Germinal center (tissue), 1 donor: Measurements from ENCODE around the gene TMEM273.
"Not testable (repeated sequence)": the region's sequence is repeated elsewhere in the genome, so short reads cannot be mapped to it uniquely, and the experiment has no call there.

Source experiments
- DNase-seq: peaks from one replicate; pipeline ENCODE4 v3.0.0; 2012; ENCODE audit warnings: mixed read lengths, low spot score

The TMEM273 gene

DNA sequence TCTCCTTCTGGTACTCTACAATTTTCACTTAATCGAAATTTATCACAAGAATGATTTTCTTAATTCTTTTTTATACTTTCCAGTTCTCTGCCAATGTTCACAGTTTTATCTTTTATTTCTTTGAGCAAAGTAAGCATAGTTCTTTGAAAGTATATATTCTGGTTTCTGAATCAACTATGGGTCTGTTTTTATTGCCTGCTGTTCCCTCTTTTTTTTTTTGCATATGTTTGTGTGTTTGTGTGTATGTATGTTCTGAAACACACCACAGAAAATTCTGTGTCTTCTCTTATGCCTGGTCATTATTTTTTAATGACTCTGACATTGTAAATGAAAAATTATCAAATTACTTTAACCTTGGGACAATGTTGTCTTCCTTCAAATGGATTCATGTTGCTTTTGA lies 15.9 kb upstream of the TMEM273 start:
- no peak for DNase-seq

DNA sequence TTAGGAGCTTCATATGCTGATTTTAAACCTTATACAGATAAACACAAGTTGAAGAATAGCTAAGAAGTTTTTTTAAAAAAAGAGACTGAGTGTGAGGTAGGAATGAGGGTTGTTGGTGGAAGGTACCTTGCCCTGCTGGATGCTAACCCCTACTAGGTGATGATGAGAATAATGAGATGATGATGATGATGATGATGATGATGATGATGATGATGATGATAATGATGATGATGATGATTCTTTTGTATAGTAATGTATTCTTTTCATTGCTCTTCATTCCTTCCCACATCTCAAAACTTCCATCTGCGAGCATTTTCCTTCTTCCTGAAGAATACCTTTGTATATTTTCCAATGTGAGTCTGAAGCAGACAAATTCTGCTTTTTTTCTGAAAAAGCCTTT lies 14.1 kb upstream of the TMEM273 start:
- DNase-seq, result no peak

DNA sequence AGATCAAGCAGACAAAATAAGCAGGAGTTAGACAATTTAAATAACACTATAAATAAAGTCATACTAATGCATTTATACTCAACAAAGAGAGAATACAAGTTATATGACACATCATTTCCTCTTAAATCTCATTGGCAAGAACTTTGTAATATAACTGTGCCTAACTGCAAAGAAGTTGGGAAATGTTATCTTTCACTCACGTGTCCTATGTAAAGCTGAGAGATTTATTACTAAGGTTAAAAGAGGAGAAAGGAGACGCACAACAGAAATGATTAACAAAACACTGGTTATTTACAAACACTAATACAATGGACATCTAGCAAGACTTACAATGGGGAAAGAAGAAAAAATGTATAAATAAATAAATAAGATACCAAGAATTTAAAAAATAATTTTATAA lies 12.7 kb upstream of the TMEM273 start:
- DNase-seq, result no peak

DNA sequence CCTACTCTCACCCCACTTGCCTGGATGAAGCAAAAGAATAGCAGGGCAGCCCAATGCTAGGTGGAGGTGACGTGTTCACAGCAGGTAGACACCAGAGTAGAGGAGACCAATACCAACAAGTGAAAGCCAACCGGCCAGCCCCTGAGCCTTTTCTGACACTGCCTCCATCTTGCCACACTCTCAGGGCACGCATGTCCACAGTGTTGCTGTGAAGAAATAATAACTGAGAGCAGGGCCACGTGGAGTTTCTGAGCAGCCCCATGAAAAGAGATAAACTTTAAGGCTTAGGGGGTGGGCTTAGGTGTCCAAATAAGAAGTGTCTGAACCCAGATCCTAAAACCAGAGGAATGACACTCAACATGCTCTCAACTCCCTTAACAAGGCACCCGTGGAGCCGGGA lies 9.0 kb upstream of the TMEM273 start:
- no peak for DNase-seq

DNA sequence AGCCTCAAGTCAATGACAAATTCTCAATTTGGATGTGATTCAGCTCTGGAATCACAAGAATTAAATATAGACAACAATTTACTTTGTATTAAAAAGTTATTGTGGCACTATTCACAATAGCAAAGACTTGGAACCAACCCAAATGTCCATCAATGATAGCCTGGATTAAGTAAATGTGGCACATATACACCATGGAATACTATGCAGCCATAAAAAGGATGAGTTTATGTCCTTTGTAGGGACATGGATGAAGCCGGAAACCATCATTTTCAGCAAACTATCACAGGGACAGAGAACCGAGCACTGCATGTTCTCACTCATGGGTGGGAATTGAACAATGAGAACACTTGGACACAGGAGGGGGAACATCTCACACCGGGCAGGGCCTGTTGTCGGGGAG lies 7.7 kb upstream of the TMEM273 start:
- not testable (repeated sequence) for DNase-seq

DNA sequence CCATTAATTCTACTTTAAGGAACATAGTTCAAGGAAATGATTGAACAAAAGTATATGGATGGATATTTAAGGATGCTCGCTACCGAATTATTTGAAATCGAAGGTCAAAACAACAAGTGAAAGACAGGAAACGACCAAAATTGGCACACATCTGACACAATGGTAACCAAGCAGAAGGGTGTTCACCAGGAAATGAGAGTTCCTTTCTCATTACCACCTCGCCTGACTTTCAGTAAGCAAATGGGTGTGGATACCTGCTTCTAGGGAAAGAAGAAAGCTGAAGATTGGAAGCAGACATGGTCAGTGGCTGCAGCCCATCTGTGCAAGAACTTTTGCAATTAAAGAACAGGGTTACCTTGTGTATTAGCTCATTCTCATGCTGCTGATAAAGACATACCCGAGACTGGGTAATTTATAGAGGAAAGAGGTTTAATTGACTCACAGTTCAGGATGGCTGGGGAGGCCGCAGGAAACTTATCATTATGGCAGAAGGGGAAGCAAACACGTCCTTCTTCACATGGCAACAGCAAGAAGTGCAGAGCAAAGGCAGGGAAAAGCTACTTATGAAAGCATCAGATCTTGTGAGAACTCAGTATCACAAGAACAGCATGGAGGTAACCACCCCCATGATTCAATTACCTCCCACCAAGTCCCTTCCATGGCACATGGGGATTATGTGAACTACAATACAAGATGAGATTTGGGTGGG lies 6.2 kb upstream of the TMEM273 start:
- DNase-seq, result no peak

DNA sequence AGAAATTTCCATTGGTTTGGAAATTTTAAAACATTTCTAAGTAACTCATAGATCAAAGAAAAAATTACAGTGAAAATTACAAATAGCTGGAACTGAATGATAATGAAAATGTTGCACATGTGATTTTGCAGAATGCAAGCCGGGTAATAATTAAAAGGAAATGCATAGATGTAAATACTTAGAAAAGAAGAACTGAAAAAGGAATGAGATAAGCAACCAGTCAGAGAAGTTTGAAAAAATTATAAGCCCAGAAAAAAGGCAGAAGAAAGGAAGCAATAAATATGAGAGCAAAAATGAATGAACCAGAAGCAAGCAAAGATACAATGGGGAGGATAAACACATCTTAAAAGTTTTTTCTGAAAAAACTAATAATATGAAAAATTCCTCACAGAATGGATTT lies 3.2 kb upstream of the TMEM273 start:
- DNase-seq, result no peak

DNA sequence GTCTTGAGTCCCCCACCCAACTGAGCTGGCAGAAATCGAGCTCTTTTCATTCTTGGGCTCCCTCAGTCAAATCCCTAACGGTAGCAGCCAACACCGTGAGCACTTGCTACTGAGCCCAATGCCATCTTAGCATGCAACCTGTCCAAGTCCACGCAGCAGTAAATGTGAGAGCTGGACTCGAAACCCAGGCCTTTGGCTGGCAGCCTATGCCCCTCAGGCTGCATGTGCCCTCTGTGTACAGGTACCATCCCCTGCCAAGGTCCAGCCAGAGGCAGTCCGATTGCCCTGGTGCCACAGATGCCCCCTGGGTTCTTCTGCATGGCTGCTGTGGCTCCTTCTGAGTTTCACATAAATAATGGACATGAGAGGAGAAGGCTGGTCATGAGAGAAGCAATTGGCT lies 1.2 kb upstream of the TMEM273 start:
- DNase-seq, result no peak

DNA sequence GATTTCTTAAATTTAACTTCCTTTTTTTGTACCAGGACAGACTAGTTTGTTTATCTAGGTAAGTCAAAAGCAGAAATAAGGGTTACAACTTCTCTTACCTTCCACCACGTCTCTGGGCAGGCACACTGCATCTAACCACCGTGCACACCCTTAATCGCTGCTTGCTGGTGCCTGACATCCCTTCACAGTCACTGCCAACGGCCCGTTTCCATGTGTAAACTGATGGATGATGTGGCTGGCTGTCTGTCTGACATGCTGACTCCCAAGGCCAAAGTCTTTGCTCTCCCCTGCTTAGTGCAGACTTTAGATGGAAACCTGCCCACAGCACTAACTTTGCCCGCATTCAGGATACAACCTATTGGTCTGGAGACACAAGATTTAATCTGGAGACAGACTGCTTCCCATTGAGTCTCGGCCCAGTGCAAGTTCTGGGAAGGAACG lies 1.1 kb downstream of the TMEM273 start:
- DNase-seq, result no peak

DNA sequence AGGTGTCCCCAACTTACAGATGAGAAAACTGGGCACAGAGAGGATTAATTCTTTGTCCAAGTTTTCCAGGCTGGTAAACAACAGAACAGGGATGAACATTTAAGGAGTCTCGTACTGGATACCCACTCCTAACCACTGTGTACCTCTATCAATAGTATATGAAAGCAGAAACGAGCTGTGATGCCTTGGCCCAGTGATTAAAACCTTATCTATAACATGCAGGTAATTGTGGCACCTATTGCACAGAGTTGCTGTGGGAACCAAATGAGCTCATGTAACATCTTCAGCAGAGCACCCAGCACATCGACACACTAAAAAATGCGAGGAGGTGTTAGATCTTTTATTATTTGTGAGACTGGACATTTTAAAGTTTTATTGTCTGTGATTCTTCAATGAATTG lies 1.6 kb downstream of the TMEM273 start:
- DNase-seq, result no peak

DNA sequence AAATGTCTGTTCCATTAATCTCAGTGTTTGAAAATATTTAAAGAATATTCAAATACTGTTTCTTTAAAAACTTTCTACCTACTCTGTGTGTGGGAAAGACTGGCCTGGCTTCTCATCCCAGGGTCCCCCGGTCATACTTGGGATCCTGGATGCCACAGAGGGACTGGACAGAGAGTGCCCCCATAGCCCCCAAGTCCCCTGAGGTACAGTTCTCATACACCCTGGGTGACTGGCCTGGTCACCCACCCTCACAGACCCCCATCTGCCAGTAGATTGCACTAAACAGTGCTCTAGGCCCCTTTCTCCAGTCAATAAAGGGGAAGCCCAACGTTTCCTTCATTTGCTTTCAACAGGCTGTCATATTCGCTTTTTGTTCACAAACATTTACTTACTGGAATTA lies 3.0 kb downstream of the TMEM273 start:
- no peak for DNase-seq

DNA sequence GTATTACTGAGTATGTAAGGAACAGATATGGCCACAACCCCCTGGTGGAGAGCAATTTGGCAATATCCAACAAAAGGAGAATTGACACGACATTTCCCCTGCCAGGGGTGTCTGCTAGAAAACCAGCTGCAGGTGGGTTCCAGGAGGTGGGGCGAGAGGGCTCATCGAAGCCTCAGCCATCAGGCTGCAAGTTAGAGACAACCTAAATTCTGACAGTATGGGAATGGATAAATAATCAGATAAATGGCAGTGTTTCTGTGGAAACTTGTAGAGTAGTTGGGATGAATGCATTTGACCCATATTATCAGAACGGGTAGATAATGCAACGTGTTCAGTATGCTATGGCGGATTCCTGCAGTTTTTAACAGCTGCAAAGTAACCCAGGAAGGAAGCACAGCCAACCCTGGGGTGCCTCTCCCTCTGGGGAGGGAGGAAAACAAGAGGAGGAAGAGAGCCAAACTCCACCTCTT lies 3.5 kb downstream of the TMEM273 start:
- no peak for DNase-seq

DNA sequence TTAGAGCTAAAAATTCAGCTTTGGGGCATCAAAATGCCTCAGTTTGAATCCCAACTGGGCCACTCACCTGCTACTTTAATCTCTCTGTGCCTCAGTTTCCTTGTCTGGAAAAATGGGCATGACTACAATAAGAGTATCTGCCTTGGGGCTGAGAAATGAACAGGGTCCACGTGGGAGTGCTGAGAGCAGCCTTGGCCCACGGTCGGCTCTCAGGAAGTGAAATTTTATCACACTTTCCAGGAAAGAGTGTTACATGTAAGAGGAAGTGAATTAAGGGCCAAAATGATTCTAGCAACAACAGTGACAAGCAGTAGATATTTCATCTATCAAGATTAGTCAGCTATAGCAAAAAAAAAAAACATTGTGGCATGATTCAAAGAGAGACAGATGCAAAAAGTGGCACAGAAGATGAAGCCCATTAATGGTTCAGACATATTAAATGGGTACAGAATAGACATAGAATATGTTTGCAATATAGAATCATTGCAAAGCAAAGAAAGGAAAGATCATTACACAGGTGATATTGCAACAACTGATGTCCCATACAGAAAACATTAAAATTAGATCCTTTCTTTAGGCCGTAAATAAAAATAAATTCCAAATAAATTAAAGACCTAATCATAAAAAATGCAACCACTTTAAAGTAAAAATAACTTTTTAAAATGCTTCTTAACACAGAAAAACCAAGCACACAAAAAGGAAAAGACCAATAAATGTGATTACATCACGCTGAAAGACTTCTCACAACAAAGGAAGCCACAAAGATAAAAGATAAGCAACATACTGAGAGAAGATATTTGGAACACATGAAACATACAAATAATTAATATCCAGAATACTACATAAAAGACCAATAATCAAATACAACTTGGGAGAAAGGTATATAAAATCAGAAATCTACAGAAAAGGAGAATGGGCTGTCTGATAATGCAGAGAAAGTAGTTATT lies 4.3 kb downstream of the TMEM273 start:
- DNase-seq, result no peak

DNA sequence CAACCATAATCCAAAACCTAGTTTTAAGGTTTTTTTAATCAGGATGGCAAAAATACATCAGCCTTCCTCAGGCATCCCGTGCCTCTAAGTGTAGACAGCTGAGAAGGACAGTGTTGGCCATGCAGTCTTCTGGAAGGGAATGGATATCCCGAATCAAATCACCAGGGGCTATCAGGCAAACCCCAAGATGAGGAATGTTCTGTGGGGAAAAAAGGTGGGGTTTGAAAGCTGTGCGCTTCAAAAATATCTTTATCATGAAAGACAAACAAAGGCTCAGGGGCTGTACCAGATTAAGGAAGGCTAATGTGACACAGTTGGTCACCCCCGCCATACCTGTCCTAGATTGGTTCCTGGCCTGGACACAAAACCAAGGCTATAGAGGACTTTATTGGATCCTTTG lies 5.4 kb downstream of the TMEM273 start:
- no peak for DNase-seq

DNA sequence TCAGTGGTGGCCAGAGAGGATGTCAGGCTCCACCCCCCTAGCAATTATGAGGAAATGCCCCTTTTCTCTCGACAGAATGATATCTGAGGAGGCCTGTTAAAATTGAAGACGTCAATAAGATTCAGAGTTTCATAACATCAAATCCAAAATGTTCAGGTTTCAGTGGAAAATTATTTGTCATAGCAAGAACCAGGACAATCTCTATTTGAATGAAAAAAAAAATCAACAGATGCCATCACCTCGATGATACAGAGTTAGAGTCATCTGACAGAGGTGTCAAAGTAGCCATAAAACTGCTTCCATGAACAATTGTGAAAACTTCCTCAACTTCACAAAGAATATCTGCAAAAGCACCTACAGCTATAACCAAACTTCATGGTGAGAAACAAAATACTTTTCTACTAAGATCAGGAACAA lies 7.7 kb downstream of the TMEM273 start:
- no peak for DNase-seq

DNA sequence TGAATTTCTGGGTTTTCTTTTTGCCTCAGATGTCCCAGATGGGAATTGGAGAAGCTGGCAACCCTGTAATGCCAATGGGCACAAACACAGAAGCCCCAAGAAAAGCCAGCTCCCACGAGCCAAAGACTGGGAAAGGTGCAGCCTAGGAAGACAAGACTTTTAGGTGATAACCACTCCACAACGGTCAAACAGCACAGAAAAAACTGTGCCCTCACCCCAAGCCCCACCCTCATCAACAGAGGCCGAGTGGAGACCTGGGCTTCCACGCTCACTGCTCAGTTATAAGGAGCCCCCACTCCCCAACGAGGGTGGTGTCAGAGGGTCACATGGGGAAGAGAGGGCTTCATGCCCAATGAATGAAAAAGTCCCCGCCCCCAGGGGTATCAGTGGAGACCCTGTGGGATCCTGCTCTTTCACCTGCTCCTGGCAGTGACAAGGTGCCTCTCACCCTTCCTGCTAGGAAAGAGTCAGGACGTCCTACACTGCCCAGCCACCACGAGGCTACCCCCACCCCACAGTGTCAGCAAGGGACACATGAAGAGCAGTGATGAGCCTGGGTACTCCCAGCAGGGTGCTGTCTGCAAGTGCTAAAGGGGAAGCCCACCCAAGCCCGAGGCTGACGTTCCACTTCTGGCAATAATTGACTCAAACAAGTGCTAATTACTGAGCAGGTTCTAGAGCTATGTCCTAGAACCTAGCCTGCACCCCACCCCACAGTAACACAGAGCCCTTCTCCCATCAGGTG lies 8.3 kb downstream of the TMEM273 start:
- no peak for DNase-seq

DNA sequence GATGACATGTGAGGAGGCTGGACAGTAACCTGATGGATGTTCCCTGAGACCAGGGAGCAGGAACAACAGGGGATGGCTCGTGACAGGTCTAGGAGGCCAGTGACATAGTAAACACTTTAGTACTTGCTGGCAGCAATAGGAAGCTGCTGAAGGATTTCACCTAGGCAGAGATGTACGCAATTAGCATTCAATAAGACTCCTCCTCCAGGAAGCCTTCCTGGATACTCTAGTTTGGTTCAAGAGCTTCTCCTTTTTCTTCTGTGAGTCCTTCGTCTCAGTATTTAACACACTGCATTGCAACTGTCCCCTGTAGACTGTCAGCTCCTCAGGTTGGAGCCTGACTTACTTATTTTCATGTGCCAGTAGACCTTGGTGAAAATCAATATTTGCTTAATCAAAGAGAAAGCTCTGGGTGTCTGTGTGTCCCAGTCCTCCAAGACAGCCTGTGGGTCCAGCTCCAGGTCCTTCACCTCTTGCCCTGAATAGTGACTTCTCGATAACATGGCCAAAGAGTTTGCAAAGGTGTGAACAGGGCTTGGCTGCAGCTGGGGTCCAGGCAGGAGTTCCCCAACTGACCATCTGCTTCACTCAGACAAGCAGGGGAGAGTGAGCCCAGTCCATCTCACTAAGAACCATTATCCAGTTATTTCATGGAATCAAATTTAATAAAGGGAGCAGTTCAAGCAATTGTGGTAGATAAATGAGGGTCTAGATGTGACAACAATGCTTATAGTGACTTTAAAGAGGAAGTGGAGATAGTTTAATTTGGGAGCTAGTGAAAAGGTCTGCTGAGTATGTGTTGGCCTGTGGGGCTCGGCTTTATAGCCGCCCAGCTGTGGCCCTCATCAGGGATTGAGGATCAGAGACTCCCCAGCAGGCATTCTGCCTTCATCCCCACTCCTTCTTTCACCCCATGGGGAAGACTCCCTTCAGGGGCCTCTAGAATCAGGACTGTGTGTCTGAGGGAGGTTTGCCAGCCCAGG lies 9.4 kb downstream of the TMEM273 start:
- peak; percentile 49 for DNase-seq

DNA sequence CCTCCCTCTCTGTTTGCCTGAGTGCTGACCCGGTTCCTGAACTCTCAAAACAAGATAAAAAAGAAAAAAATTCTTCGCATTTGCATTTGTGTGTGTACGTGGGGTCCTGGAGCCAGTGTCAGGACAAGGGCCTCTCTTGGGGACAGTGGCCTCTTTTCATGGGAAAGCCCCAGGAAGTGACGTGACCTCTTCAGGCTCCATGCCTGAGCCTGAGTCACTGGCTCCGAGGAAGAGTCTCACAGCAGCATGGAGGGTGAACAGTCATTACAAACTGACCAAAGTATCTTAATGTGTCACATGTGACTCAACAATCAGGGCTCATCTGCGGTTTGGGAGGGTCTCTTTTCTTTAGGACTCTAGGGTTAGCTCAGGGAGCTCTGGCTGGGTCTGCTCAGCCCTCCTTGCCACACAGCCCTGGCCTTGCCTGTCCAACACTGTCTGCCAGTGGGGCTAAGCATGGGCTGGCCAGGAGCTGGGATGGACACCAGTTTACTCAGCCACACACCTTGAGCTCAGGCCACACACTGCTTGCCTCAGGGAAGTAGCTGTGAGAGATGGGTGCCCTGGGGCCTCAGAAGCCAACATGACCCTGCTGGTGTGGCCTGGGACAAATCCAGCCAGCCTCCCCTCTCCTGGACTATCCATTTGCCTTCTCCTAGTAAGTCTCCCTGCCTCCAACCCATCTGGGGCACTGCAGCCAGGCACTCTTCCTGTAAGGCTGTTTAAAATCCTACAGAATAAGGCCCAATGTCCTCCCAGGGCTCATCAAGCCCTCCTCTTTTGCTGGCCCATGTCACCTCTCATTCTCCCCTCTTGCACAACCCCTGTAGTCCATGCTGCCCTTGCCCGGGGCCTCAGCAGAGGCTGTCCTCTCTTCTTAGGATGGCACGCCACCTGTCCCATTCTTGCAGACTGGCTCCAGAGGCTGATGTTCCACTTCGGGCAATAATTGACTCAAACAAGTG lies 10.5 kb downstream of the TMEM273 start:
- no peak for DNase-seq

DNA sequence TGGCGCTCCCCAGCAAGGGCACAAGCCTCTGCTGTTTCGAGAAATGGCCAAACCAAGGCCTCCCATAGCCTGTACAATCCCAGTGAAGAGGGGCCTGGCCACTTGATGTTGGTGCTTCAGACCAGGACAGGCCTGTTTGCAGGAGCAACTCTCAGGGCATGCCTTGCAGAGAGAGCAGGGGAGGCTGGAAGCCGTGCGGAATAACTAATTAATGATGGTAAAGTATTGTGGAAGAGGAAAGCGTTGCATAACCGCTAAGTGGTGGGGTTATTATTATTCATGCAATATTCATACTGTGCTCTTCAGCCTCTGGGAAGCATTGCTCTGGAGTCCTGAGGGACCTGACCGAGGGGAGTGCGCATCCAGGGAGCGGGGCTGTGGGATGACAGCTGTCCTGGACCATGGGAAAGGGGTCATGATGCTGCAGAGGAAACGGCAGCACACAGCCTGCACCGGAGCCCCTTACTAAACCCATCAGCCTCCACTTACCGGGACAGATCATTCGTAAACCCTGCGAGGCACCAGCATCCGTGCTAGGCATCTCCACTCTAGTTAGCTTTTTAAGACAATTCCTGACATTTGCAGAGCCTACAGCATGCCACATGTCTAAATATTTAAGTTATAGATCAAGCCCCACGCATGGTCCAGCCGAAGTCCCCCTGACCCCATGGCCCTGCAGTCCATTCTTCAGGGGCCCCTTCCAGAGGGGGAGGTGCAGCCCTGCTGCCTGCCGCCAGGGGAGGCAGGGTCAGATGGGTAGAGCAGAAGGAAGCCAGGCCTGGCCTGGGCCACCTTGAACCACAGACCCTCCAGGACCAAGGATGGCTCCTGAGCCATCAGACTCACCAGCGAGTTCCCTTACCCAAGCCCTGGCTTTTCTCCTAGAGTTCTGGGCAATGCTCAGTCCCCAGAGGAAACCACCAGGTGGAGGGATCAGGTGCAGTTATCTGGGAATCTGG lies 11.6 kb downstream of the TMEM273 start:
- DNase-seq, result no peak
